GM18511 (cell line): ENCODE data around the gene ARHGEF39.
"Not testable (repeated sequence)": the region's sequence is repeated elsewhere in the genome, so short reads cannot be mapped to it uniquely, and the experiment has no call there.

ENCODE experiments used
- ATAC-seq: cut with Tn5 transposase; IDR thresholded peaks from one replicate; pipeline ENCODE4 v1.9.1; 2021; ENCODE audit warnings: mild to moderate bottlenecking, moderate library complexity; ENCODE audit not compliant: unreplicated experiment

Gene ARHGEF39

GRCh38 chr9:35628389-35628991 is 36.5 kb downstream of the ARHGEF39 start:
- ATAC-seq: no peak

- ATAC-seq: no peak
Observed at GRCh38 chr9:35627575-35627974, 37.4 kb downstream of the ARHGEF39 start.

- peak; percentile 76 for ATAC-seq
Observed at GRCh38 chr9:35619800-35620158, 45.2 kb downstream of the ARHGEF39 start.

- peak; percentile 58 for ATAC-seq
Observed at GRCh38 chr9:35618854-35619799, 45.9 kb downstream of the ARHGEF39 start.

GRCh38 chr9:35618325-35618727 is 46.7 kb downstream of the ARHGEF39 start, which contains the start of gene CD72:
CD72 (minus strand) TSS chr9:35618413; CDS start chr9:35618303, 110 bp downstream.
- ATAC-seq: no peak

- ATAC-seq: no peak
Observed at GRCh38 chr9:35617548-35617947, 47.4 kb downstream of the ARHGEF39 start.

- peak; percentile 29 for ATAC-seq
Observed at GRCh38 chr9:35616681-35617459, 48.1 kb downstream of the ARHGEF39 start.

GRCh38 chr9:35615981-35616680 is 48.9 kb downstream of the ARHGEF39 start:
- ATAC-seq: no peak

GRCh38 chr9:35612843-35613242 is 52.2 kb downstream of the ARHGEF39 start:
- ATAC-seq: no peak

- not testable (repeated sequence) for ATAC-seq
Observed at GRCh38 chr9:35612066-35612465, 52.9 kb downstream of the ARHGEF39 start.

- no peak for ATAC-seq
Observed at GRCh38 chr9:35611230-35611797, 53.7 kb downstream of the ARHGEF39 start.

- no peak for ATAC-seq
Observed at GRCh38 chr9:35609820-35610163, 55.2 kb downstream of the ARHGEF39 start.
